ENCODE measurements around the gene NUDT8.

- TF ChIP-seq TAF1 (IDR thresholded peaks at IDR 0.05; ENCODE audit: borderline replicate concordance, low read depth, low read length) (no peak), CTCF (IDR thresholded peaks at IDR 0.05) (no peak), POLR2AphosphoS5 (IDR thresholded peaks at IDR 0.05; ENCODE audit: low read depth, low read length) (no peak), USF1 (IDR thresholded peaks at IDR 0.05; ENCODE audit: borderline replicate concordance, low read depth) (no peak)
Observed at GRCh38 chr11:67640758-67641337, 11.1 kb upstream of the NUDT8 start.

Measured in SK-N-SH (cell line).